IMR-90 (cell line): ENCODE measurements around the gene PATL2.

ENCODE experiments used
- CEBPB ChIP-seq: IDR thresholded peaks from 2 replicates; pipeline ENCODE4 v1.6.1; 2012; ENCODE audit warnings: low read depth, low read length, improper control_type of control experiment
- RAD21 ChIP-seq: IDR thresholded peaks from 2 replicates; pipeline ENCODE4 v1.6.1; 2012; ENCODE audit warnings: low read length, improper control_type of control experiment
- SMC3 ChIP-seq: fragments of 150-350 bp; IDR thresholded peaks from 2 replicates; pipeline ENCODE4 v1.6.1; 2016; ENCODE audit warnings: low read depth, mild to moderate bottlenecking, antibody characterized with exemption, low read length, moderate library complexity
- USF2 ChIP-seq: fragments of 150-350 bp; IDR thresholded peaks from 2 replicates; pipeline ENCODE4 v1.6.1; 2017; ENCODE audit warnings: mild to moderate bottlenecking, antibody characterized with exemption, low read length, low read depth
- TF ChIP-seq, protein P1 (sequence below): conservative IDR thresholded peaks from 2 replicates; pipeline ENCODE4 v1.5.1; 2012; ENCODE audit warnings: mild to moderate bottlenecking, low read depth, low read length, improper control_type of control experiment

DNA sequence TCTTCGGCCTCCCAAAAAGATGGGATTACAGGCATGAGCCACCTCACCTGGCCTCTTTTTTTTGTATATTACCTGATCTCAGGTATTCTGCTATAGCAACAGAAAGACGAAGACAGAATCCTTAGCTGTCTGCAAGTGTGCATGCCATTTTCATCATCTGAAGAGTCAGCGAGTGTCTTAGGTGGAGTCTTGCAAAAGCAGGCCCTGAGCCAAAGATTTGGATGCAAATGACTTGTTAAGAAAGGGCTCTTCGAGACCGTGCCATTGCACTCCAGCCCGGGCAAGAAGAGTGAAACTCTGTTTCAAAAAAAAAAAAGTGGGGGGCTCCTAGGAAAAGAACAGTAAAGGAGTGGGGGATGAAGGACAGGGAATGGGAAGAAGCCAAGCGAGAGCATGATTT is 15.0 kb upstream of the PATL2 start:
- TF ChIP-seq, protein P1, sequence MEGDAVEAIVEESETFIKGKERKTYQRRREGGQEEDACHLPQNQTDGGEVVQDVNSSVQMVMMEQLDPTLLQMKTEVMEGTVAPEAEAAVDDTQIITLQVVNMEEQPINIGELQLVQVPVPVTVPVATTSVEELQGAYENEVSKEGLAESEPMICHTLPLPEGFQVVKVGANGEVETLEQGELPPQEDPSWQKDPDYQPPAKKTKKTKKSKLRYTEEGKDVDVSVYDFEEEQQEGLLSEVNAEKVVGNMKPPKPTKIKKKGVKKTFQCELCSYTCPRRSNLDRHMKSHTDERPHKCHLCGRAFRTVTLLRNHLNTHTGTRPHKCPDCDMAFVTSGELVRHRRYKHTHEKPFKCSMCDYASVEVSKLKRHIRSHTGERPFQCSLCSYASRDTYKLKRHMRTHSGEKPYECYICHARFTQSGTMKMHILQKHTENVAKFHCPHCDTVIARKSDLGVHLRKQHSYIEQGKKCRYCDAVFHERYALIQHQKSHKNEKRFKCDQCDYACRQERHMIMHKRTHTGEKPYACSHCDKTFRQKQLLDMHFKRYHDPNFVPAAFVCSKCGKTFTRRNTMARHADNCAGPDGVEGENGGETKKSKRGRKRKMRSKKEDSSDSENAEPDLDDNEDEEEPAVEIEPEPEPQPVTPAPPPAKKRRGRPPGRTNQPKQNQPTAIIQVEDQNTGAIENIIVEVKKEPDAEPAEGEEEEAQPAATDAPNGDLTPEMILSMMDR: no peak
- TF ChIP-seq USF2: no peak
- no peak for TF ChIP-seq RAD21
- no peak for TF ChIP-seq CEBPB
- no peak for TF ChIP-seq SMC3
